DMS79 (cell line): ENCODE results near the gene SLC30A4.
"Not testable (repeated sequence)": the region's sequence is repeated elsewhere in the genome, so short reads cannot be mapped to it uniquely, and the experiment has no call there.

ENCODE experiments used
- DNase-seq: peaks from one replicate; lab custom pipeline; 2025; lab: John Stamatoyannopoulos, UW

The SLC30A4 gene

GRCh38 chr15:45510758-45511280 lies 11.7 kb downstream of the SLC30A4 start:
- no peak for DNase-seq

- not testable (repeated sequence) for DNase-seq
Observed at GRCh38 chr15:45507143-45507542, 15.4 kb downstream of the SLC30A4 start.

- DNase-seq, result no peak
Observed at GRCh38 chr15:45499426-45499825, 23.1 kb downstream of the SLC30A4 start.

- no peak for DNase-seq
Observed at GRCh38 chr15:45498701-45499100, 23.9 kb downstream of the SLC30A4 start.

GRCh38 chr15:45497261-45497660 lies 25.3 kb downstream of the SLC30A4 start:
- no peak for DNase-seq

GRCh38 chr15:45496658-45497057 lies 25.9 kb downstream of the SLC30A4 start:
- no peak for DNase-seq

GRCh38 chr15:45495588-45495987 lies 27.0 kb downstream of the SLC30A4 start:
- no peak for DNase-seq

- no peak for DNase-seq
Observed at GRCh38 chr15:45489690-45490238, 32.8 kb downstream of the SLC30A4 start.

GRCh38 chr15:45486317-45486716 lies 36.2 kb downstream of the SLC30A4 start:
- no peak for DNase-seq

- DNase-seq, result no peak
Observed at GRCh38 chr15:45481135-45481534, 41.4 kb downstream of the SLC30A4 start.

GRCh38 chr15:45476410-45476809 lies 46.1 kb downstream of the SLC30A4 start:
- DNase-seq, result no peak

- DNase-seq, result no peak
Observed at GRCh38 chr15:45474799-45475198, 47.8 kb downstream of the SLC30A4 start.

- no peak for DNase-seq
Observed at GRCh38 chr15:45473068-45473467, 49.5 kb downstream of the SLC30A4 start.

- no peak for DNase-seq
Observed at GRCh38 chr15:45471151-45471550, 51.4 kb downstream of the SLC30A4 start.

- DNase-seq, result no peak
Observed at GRCh38 chr15:45469441-45469840, 53.1 kb downstream of the SLC30A4 start.

GRCh38 chr15:45469027-45469426 lies 53.5 kb downstream of the SLC30A4 start:
- DNase-seq, result no peak

GRCh38 chr15:45468294-45468693 lies 54.3 kb downstream of the SLC30A4 start:
- DNase-seq, result no peak

- no peak for DNase-seq
Observed at GRCh38 chr15:45458746-45459403, 63.7 kb downstream of the SLC30A4 start.

- peak; percentile 24 for DNase-seq
Observed at GRCh38 chr15:45457641-45458539, 64.7 kb downstream of the SLC30A4 start.

- DNase-seq, result no peak
Observed at GRCh38 chr15:45457220-45457619, 65.3 kb downstream of the SLC30A4 start.

GRCh38 chr15:45456212-45457106 lies 66.1 kb downstream of the SLC30A4 start:
- no peak for DNase-seq

GRCh38 chr15:45454814-45455213 lies 67.7 kb downstream of the SLC30A4 start:
- DNase-seq, result peak; percentile 32
